GM12878 (cell line): ENCODE measurements around the gene RIPOR1. TPM values are rescaled to one million over a fixed set of nuclear protein-coding genes. Genes with fewer than 3 reads are reported as not detected.
A peak's percentile ranks its signal among the peaks of the same experiment; 100 is the strongest.

Experiments
- ATAC-seq: fragments of 200-7000 bp; cut with Tn5 transposase; 3 replicates; pipeline ENCODE4 v1.9.1; 2020; ENCODE audit warnings: mild to moderate bottlenecking, moderate library complexity
- BruUV-seq: library from RNA; stranded (reverse); fragments of 400-500 nt; replicated peaks from 2 replicates; lab custom pipeline; 2021; lab: Mats Ljungman, UMichigan
- CTCF ChIA-PET: fragments of 300-600 bp; sonication (Branson Sonifier 250); formaldehyde crosslinking; extraction: SDS; loops from one replicate; lab custom pipeline; 2021; ENCODE audit warnings: inconsistent platforms; lab: Yijun Ruan, JAX
- POLR2A ChIA-PET: fragments of 350-600 bp; formaldehyde crosslinking; extraction: SDS; loops from one replicate; lab custom pipeline; 2021; ENCODE audit warnings: inconsistent platforms; lab: Charles Lee
- RAD21 ChIA-PET: fragments of 300-600 bp; sonication (Branson Sonifier 250); formaldehyde crosslinking; loops from one replicate; lab custom pipeline; 2023; ENCODE audit warnings: antibody characterized with exemption; ENCODE audit not compliant: unreplicated experiment; lab: Charles Lee
- SMC1A ChIA-PET: fragments of 300-600 bp; sonication (Branson Sonifier 250); formaldehyde crosslinking; loops from one replicate; lab custom pipeline; 2023; ENCODE audit not compliant: unreplicated experiment, uncharacterized antibody; lab: Charles Lee
- DNase-seq: peaks from one replicate; pipeline ENCODE4 v3.0.0-alpha.2; 2011; ENCODE audit warnings: low read depth, low spot score
- FAIRE-seq: peaks from 3 replicates; lab custom pipeline; 2011; peaks lifted over from hg19 to GRCh38; lab: Jason Lieb, UNC
- H2AFZ ChIP-seq: 2 replicates; pipeline ENCODE4 v1.6.0; 2011; ENCODE audit warnings: low read depth, low read length, control low read depth; ENCODE audit not compliant: control insufficient read depth
- H3K27ac ChIP-seq: 2 replicates; pipeline ENCODE4 v1.5.1; 2011; ENCODE audit warnings: control low read depth; ENCODE audit not compliant: control insufficient read depth, insufficient read depth
- H3K27me3 ChIP-seq, 2 experiments: replicated peaks in 1 of 2; 2 replicates each; pipeline versions ENCODE4 v1.6.0 to v1.6.1; 2011; ENCODE audit warnings: low read length in 1 of 2; ENCODE audit not compliant: control insufficient read depth in 2 of 2, insufficient read depth in 2 of 2
- H3K36me3 ChIP-seq, 2 experiments: 2 replicates each; pipeline ENCODE4 v1.5.1; 2011; ENCODE audit warnings: low read length in 1 of 2; ENCODE audit not compliant: control insufficient read depth in 2 of 2, insufficient read depth in 2 of 2
- H3K4me1 ChIP-seq: 2 replicates; pipeline ENCODE4 v1.6.1; 2011; ENCODE audit warnings: mild to moderate bottlenecking, low read length, moderate library complexity, mixed read lengths; ENCODE audit not compliant: control insufficient read depth, insufficient read depth
- H3K4me2 ChIP-seq: 2 replicates; pipeline ENCODE4 v1.6.0; 2011; ENCODE audit warnings: control low read depth; ENCODE audit not compliant: control insufficient read depth, insufficient read depth
- H3K4me3 ChIP-seq: fragments of 200-600 bp; sonication (generic); 2 replicates; pipeline ENCODE4 v1.5.1; 2016
- H3K79me2 ChIP-seq: 2 replicates; pipeline ENCODE4 v1.6.0; 2011; ENCODE audit warnings: low read length; ENCODE audit not compliant: control insufficient read depth, insufficient read depth
- H3K9ac ChIP-seq: 2 replicates; pipeline ENCODE4 v1.8.0; 2011; ENCODE audit warnings: low read length, control low read depth, mixed read lengths; ENCODE audit not compliant: control insufficient read depth, insufficient read depth
- H3K9me3 ChIP-seq: replicated peaks from 3 replicates; pipeline ENCODE4 v1.5.1; 2011; ENCODE audit warnings: mild to moderate bottlenecking, low read length; ENCODE audit not compliant: control insufficient read depth, insufficient read depth
- H4K20me1 ChIP-seq: 2 replicates; pipeline ENCODE4 v1.6.0; 2011; ENCODE audit not compliant: control insufficient read depth, insufficient read depth
- ASH2L ChIP-seq: fragments of 300-600, 200-600 bp; sonication (generic); IDR thresholded peaks from 2 replicates; pipeline ENCODE4 v1.6.1; 2017; ENCODE audit warnings: low read depth, mild to moderate bottlenecking, borderline replicate concordance
- CHD4 ChIP-seq: fragments of 200-600 bp; sonication (generic); IDR thresholded peaks from 2 replicates; pipeline ENCODE4 v1.6.1; 2016; ENCODE audit warnings: mild to moderate bottlenecking
- DPF2 ChIP-seq: fragments of 450-650 bp; IDR thresholded peaks from 2 replicates; pipeline ENCODE4 v1.6.1; 2017; ENCODE audit warnings: mild to moderate bottlenecking
- GATAD2B ChIP-seq: fragments of 450-650 bp; conservative IDR thresholded peaks from 2 replicates; pipeline ENCODE4 v1.6.1; 2017; ENCODE audit warnings: low read depth, mild to moderate bottlenecking, moderate library complexity
- NKRF ChIP-seq: fragments of 450-650 bp; conservative IDR thresholded peaks from 2 replicates; pipeline ENCODE4 v1.6.1; 2017; ENCODE audit warnings: mild to moderate bottlenecking, moderate library complexity
- POLR2A ChIP-seq: IDR thresholded peaks from 2 replicates; pipeline ENCODE4 v1.6.1; 2011; ENCODE audit warnings: low read depth, mild to moderate bottlenecking, low read length
- PRDM15 ChIP-seq: fragments of 450-650 bp; formaldehyde crosslinking; IDR thresholded peaks from 2 replicates; pipeline ENCODE4 v1.4.0; 2020; ENCODE audit warnings: mild to moderate bottlenecking, moderate library complexity
- SKIL ChIP-seq: fragments of 450-650 bp; IDR thresholded peaks from 2 replicates; pipeline ENCODE4 v1.6.1; 2017; ENCODE audit warnings: mild to moderate bottlenecking, low read depth, inconsistent platforms; ENCODE audit not compliant: poor library complexity, severe bottlenecking
- ZBTB11 ChIP-seq: fragments of 450-650 bp; formaldehyde crosslinking; IDR thresholded peaks from 2 replicates; pipeline ENCODE4 v1.5.0; 2022; ENCODE audit warnings: mild to moderate bottlenecking, missing genetic modification characterization
- WGBS: methylation state at CpG from one replicate; pipeline ENCODE4 v1.1.6; 2016; ENCODE audit warnings: low lambda C conversion rate; ENCODE audit not compliant: insufficient replicate concordance, insufficient coverage; ENCODE audit errors: missing lambda C conversion rate; 5-methylcytosine and 5-hydroxymethylcytosine counted together
- in situ Hi-C: fragments of 300-500 bp; cut with MboI; formaldehyde crosslinking; loops from 9 replicates; pipeline ENCODE4 v1.14.3; 2018; ENCODE audit warnings: mixed read lengths
- intact Hi-C: fragments of 100-400 bp; cut with micrococcal nuclease; formaldehyde crosslinking; loops from one replicate; pipeline ENCODE4 v1.14.2; 2022; ENCODE audit not compliant: unreplicated experiment
- polyA plus RNA-seq, 11 experiments: library from polyadenylated mRNA; depleted of rRNA in 4 of 11; unstranded in 6 of 11; stranded (reverse) in 5 of 11; fragments of >200 nt; fragmentation: Nextera tagmentation in 4 of 11; fragmentation: Illumina TruSeq in 1 of 11; extraction: Ambion mirVana in 4 of 11; extraction: Trizol in 1 of 11; gene quantifications; 1 replicate in 1 of 11; 2 replicates in 10 of 11; pipeline versions ENCODE4 v1.2.1 to v1.2.3, GENCODE V29; 2011 to 2016; ENCODE audit warnings: inconsistent platforms in 2 of 11, missing spikeins in 2 of 11, low read depth in 1 of 11
- total RNA-seq, 4 experiments: library from RNA; depleted of rRNA in 3 of 4; stranded (reverse); fragments of >200 nt in 3 of 4; fragmentation: Illumina TruSeq in 1 of 4; extraction: Trizol in 1 of 4; gene quantifications; 2 replicates each; pipeline versions ENCODE4 v1.2.1 to v1.2.3, GENCODE V29; 2013 to 2021

Gene RIPOR1
- total and polyA plus RNA-seq, 10 of the 15 experiments (the other 5 are each of a cell fraction or from before 2014, with no cell fraction given) = 0.13 to 28.5 (median 7.0) TPM

- DNase-seq = no peak
- intact Hi-C loops = no loop called here
- Histone ChIP-seq H3K79me2 (no peaks in the 10 kb centered on the region), H3K9me3 (no peaks in the 10 kb centered on the region), H3K4me3 (peak overlapping the region; percentile 83), H2AFZ (peak overlapping the region; percentile 52), H3K36me3 (peaks cover 3 to 9% of the 10 kb centered on the region in 2 experiments; a peak in 3 of 4 replicates), H3K27ac (peak overlapping the region; percentile 50), H3K9ac (peak overlapping the region; percentile 65), H3K27me3 (peaks cover 0 to 2% of the 10 kb centered on the region in 2 experiments; a peak in 1 of 4 replicates), H4K20me1 (peaks cover 4% of the 10 kb centered on the region), H3K4me2 (peak overlapping the region; percentile 86), H3K4me1 (peaks cover 4% of the 10 kb centered on the region)
- BruUV-seq = no TSS peak
- ChIA-PET CTCF (interaction anchor here (0.9 to 11.3 kb wide), 11 partner anchors 9 to 292 kb away, joined by 3 to 131 read pairs (median 5); partner anchors contain the start of genes ATP6V0D1, CARMIL2, RANBP10 and TSNAXIP1), SMC1A (interaction anchor here (0.8 to 1.9 kb wide), 7 partner anchors 16 to 43 kb away, joined by 3 to 5 read pairs (median 3); no protein-coding TSS in a partner anchor), POLR2A (interaction anchor here (0.8 to 2.6 kb wide), 9 partner anchors 9 to 120 kb away, joined by 3 to 13 read pairs (median 3); partner anchors contain the start of gene CTCF), RAD21 (interaction anchor here (0.6 to 2.1 kb wide), 12 partner anchors 9 to 128 kb away, joined by 3 to 11 read pairs (median 4); partner anchors contain the start of genes ATP6V0D1, C16orf86, CARMIL2 and ENKD1)
- peak; percentile 67 for ATAC-seq
- no peak for FAIRE-seq
- 11% methylated on average over 59 of the region's 97 CpGs for WGBS
- in situ Hi-C loops = no loop called here
- TF ChIP-seq CHD4 (no peak), ASH2L (no peak), DPF2 (peak; percentile 10; the same call in 1 of the 2 replicates), PRDM15 (CRISPR knock-in tag) (no peak), POLR2A (0 out of 2 replicates have a peak, but pooled peaks have one; percentile 54), SKIL (no peak), NKRF (0 out of 2 replicates have a peak, but pooled peaks have one; percentile 32), GATAD2B (peak; percentile 30), ZBTB11 (CRISPR knock-in tag) (no peak)
These were observed 9.3 kb downstream of the RIPOR1 start for GRCh38 chr16:67537636-67538591.
